GM21786 (cell line): ENCODE measurements around the gene HPN.
"Not testable (repeated sequence)": the region's sequence is repeated elsewhere in the genome, so short reads cannot be mapped to it uniquely, and the experiment has no call there.

ENCODE experiments used
- ATAC-seq: cut with Tn5 transposase; IDR thresholded peaks from one replicate; pipeline ENCODE4 v1.9.1; 2021; ENCODE audit not compliant: unreplicated experiment

The HPN gene

GRCh38 chr19:35027009-35027408, 14.5 kb upstream of the HPN start:
- ATAC-seq: no peak

GRCh38 chr19:35027851-35028599, 13.5 kb upstream of the HPN start:
- no peak for ATAC-seq

- not testable (repeated sequence) for ATAC-seq
These were observed 13.0 kb upstream of the HPN start for GRCh38 chr19:35028600-35028885.

GRCh38 chr19:35029275-35029736, 12.2 kb upstream of the HPN start:
- not testable (repeated sequence) for ATAC-seq

GRCh38 chr19:35029737-35030256, 11.7 kb upstream of the HPN start:
- ATAC-seq: no peak

GRCh38 chr19:35030257-35031071, 11.1 kb upstream of the HPN start, which contains the start of gene SCN1B:
Gene SCN1B (plus strand): TSS chr19:35030470. CDS start chr19:35030821, 351 bp downstream.
- no peak for ATAC-seq

- no peak for ATAC-seq
These were observed 10.2 kb upstream of the HPN start for GRCh38 chr19:35031072-35031881.

- no peak for ATAC-seq
These were observed 9.1 kb upstream of the HPN start for GRCh38 chr19:35032356-35032865.

- no peak for ATAC-seq
These were observed 8.2 kb upstream of the HPN start for GRCh38 chr19:35033067-35034004.

- ATAC-seq: no peak
These were observed 7.5 kb upstream of the HPN start for GRCh38 chr19:35034005-35034502.

- no peak for ATAC-seq
These were observed 6.7 kb upstream of the HPN start for GRCh38 chr19:35034588-35035382.

GRCh38 chr19:35037716-35038622, 3.6 kb upstream of the HPN start:
- peak; percentile 55 for ATAC-seq

- no peak for ATAC-seq
These were observed 2.7 kb upstream of the HPN start for GRCh38 chr19:35038623-35039512.

- ATAC-seq: no peak
These were observed 1.4 kb upstream of the HPN start for GRCh38 chr19:35039881-35040825.

- ATAC-seq: no peak
These were observed 534 bp upstream of the HPN start for GRCh38 chr19:35040826-35041547.
